ENCODE results near the gene USP33.
"Not testable (repeated sequence)": the region's sequence is repeated elsewhere in the genome, so short reads cannot be mapped to it uniquely, and the experiment has no call there.

GRCh38 chr1:77674807-77675206 lies 84.8 kb downstream of the USP33 start:
- TF ChIP-seq POLR2A (IDR thresholded peaks at IDR 0.05): not testable (repeated sequence)
- TF ChIP-seq, protein P1, sequence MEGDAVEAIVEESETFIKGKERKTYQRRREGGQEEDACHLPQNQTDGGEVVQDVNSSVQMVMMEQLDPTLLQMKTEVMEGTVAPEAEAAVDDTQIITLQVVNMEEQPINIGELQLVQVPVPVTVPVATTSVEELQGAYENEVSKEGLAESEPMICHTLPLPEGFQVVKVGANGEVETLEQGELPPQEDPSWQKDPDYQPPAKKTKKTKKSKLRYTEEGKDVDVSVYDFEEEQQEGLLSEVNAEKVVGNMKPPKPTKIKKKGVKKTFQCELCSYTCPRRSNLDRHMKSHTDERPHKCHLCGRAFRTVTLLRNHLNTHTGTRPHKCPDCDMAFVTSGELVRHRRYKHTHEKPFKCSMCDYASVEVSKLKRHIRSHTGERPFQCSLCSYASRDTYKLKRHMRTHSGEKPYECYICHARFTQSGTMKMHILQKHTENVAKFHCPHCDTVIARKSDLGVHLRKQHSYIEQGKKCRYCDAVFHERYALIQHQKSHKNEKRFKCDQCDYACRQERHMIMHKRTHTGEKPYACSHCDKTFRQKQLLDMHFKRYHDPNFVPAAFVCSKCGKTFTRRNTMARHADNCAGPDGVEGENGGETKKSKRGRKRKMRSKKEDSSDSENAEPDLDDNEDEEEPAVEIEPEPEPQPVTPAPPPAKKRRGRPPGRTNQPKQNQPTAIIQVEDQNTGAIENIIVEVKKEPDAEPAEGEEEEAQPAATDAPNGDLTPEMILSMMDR (IDR thresholded peaks at IDR 0.05): not testable (repeated sequence)
